Measurements from ENCODE around the gene SHANK1. TPM values are rescaled to one million over a fixed set of nuclear protein-coding genes. Genes with fewer than 3 reads are reported as not detected.
A peak's percentile ranks its signal among the peaks of the same experiment; 100 is the strongest.

SHANK1 gene
- total and polyA plus RNA-seq, 4 experiments from 2014 or later = not detected

GRCh38 chr19:50717891-50718254 is 1.7 kb downstream of the SHANK1 start:
- intact Hi-C loops (cut with micrococcal nuclease) = no loop called here
- H3K4me3 ChIP-seq (ENCODE audit: low read length in 2 of 2) = no peak overlapping the region
- H3K27ac Mint-ChIP-seq = no peak overlapping the region
- DNase-seq = no peak
- ChIA-PET CTCF (ENCODE audit: partially characterized antibody) (no interaction called here), POLR2A (ENCODE audit: partially characterized antibody) (no interaction called here)
- H3K9me3 Mint-ChIP-seq = peaks cover 0 to 4% (median 0%) of the 10 kb centered on the region in 8 donors
- no peaks in the 10 kb centered on the region for H3K4me1 ChIP-seq (ENCODE audit: insufficient read depth, low read length)
- no peak overlapping the region for H3K4me3 Mint-ChIP-seq
- H3K4me1 Mint-ChIP-seq = peaks cover 2 to 33% (median 5%) of the 10 kb centered on the region in 4 donors
- H3K9me3 ChIP-seq (ENCODE audit: control insufficient read depth in 1 of 2, low read length in 2 of 2) = no peaks in the 10 kb centered on the region
- peaks cover 8% of the 10 kb centered on the region for H3K27me3 ChIP-seq (ENCODE audit: insufficient read depth, low read length)
- no peaks in the 10 kb centered on the region for H3K36me3 ChIP-seq (ENCODE audit: insufficient read depth, low read length)
- H3K27ac ChIP-seq (ENCODE audit: low read depth, low read length) = no peak overlapping the region
- peaks cover 39 to 63% of the 10 kb centered on the region in 2 donors for H3K27me3 Mint-ChIP-seq
- H3K36me3 Mint-ChIP-seq = peaks cover 0 to 2% of the 10 kb centered on the region in 2 donors

- Histone ChIP-seq H3K27me3 (ENCODE audit: insufficient read depth, low read length) (peaks cover 8% of the 10 kb centered on the region), H3K4me3 (ENCODE audit: low read length in 2 of 2) (no peak overlapping the region), H3K36me3 (ENCODE audit: insufficient read depth, low read length) (no peaks in the 10 kb centered on the region), H3K4me1 (ENCODE audit: insufficient read depth, low read length) (no peaks in the 10 kb centered on the region), H3K27ac (ENCODE audit: low read depth, low read length) (no peak overlapping the region), H3K9me3 (ENCODE audit: control insufficient read depth in 1 of 2, low read length in 2 of 2) (no peaks in the 10 kb centered on the region)
- Mint-ChIP-seq H3K27ac (no peak overlapping the region), H3K4me1 (peaks cover 2 to 33% (median 5%) of the 10 kb centered on the region in 4 donors), H3K9me3 (peaks cover 0 to 4% (median 0%) of the 10 kb centered on the region in 8 donors), H3K4me3 (peak overlapping the region in 3 of 8 donors; percentile 25 to 30 (median 29)), H3K36me3 (no peaks in the 10 kb centered on the region), H3K27me3 (peaks cover 37 to 61% of the 10 kb centered on the region in 2 donors)
- ChIA-PET POLR2A (ENCODE audit: partially characterized antibody) (no interaction called here), CTCF (ENCODE audit: partially characterized antibody) (no interaction called here)
- intact Hi-C loops (cut with micrococcal nuclease) = no loop called here
- DNase-seq = no peak
These were observed 2.4 kb downstream of the SHANK1 start for GRCh38 chr19:50717026-50717723.

GRCh38 chr19:50716178-50717025 is 3.2 kb downstream of the SHANK1 start:
- Histone ChIP-seq H3K4me3 (ENCODE audit: low read length in 2 of 2) (no peak overlapping the region), H3K36me3 (ENCODE audit: insufficient read depth, low read length) (no peaks in the 10 kb centered on the region), H3K9me3 (ENCODE audit: control insufficient read depth in 1 of 2, low read length in 2 of 2) (no peaks in the 10 kb centered on the region), H3K4me1 (ENCODE audit: insufficient read depth, low read length) (no peaks in the 10 kb centered on the region), H3K27me3 (ENCODE audit: insufficient read depth, low read length) (peaks cover 8% of the 10 kb centered on the region), H3K27ac (ENCODE audit: low read depth, low read length) (no peak overlapping the region)
- H3K4me3 Mint-ChIP-seq = peak overlapping the region in 2 of 8 donors; percentile 42 to 46
- H3K36me3 Mint-ChIP-seq = no peaks in the 10 kb centered on the region
- H3K27me3 Mint-ChIP-seq = peaks cover 31 to 56% of the 10 kb centered on the region in 2 donors
- DNase-seq = no peak
- peaks cover 0 to 4% (median 0%) of the 10 kb centered on the region in 8 donors for H3K9me3 Mint-ChIP-seq
- H3K27ac Mint-ChIP-seq = peak overlapping the region in 1 of 7 donors; percentile 46
- peaks cover 2 to 25% (median 5%) of the 10 kb centered on the region in 4 donors for H3K4me1 Mint-ChIP-seq
- POLR2A ChIA-PET (ENCODE audit: partially characterized antibody) = no interaction called here
- intact Hi-C loops (cut with micrococcal nuclease) = no loop called here
- CTCF ChIA-PET (ENCODE audit: partially characterized antibody) = no interaction called here

- ChIA-PET CTCF (ENCODE audit: partially characterized antibody) (interaction anchor here (1.5 kb wide), 1 partner anchor 70 kb away, joined by 5 read pairs; no protein-coding TSS in a partner anchor), POLR2A (ENCODE audit: partially characterized antibody) (no interaction called here)
- no peak overlapping the region for H3K4me3 Mint-ChIP-seq
- H3K27ac Mint-ChIP-seq = no peak overlapping the region
- H3K27me3 Mint-ChIP-seq = peaks cover 22 to 54% of the 10 kb centered on the region in 2 donors
- H3K27ac ChIP-seq (ENCODE audit: low read depth, low read length) = no peak overlapping the region
- no peak overlapping the region for H3K4me3 ChIP-seq (ENCODE audit: low read length in 2 of 2)
- peaks cover 0 to 11% (median 0%) of the 10 kb centered on the region in 4 donors for H3K4me1 Mint-ChIP-seq
- H3K27me3 ChIP-seq (ENCODE audit: insufficient read depth, low read length) = peaks cover 8% of the 10 kb centered on the region
- DNase-seq = no peak
- no peaks in the 10 kb centered on the region for H3K36me3 Mint-ChIP-seq
- no peaks in the 10 kb centered on the region for H3K4me1 ChIP-seq (ENCODE audit: insufficient read depth, low read length)
- H3K9me3 Mint-ChIP-seq = peaks cover 0 to 7% (median 0%) of the 10 kb centered on the region in 8 donors
- H3K36me3 ChIP-seq (ENCODE audit: insufficient read depth, low read length) = no peaks in the 10 kb centered on the region
- H3K9me3 ChIP-seq (ENCODE audit: control insufficient read depth in 1 of 2, low read length in 2 of 2) = no peaks in the 10 kb centered on the region
- intact Hi-C loops (cut with micrococcal nuclease) = no loop called here
These were observed 5.9 kb downstream of the SHANK1 start for GRCh38 chr19:50713556-50714236.

GRCh38 chr19:50712833-50713232 is 6.8 kb downstream of the SHANK1 start:
- POLR2A ChIA-PET (ENCODE audit: partially characterized antibody) = no interaction called here
- Mint-ChIP-seq H3K27me3 (peaks cover 23 to 56% of the 10 kb centered on the region in 2 donors), H3K27ac (no peak overlapping the region)

GRCh38 chr19:50711805-50712204 is 7.8 kb downstream of the SHANK1 start:
- no peak overlapping the region for H3K27ac ChIP-seq (ENCODE audit: low read depth, low read length)
- POLR2A ChIA-PET (ENCODE audit: partially characterized antibody) = no interaction called here
- H3K27ac Mint-ChIP-seq = no peak overlapping the region
- no peaks in the 10 kb centered on the region for H3K36me3 ChIP-seq (ENCODE audit: insufficient read depth, low read length)
- H3K36me3 Mint-ChIP-seq = no peaks in the 10 kb centered on the region
- peaks cover 0 to 7% (median 0%) of the 10 kb centered on the region in 8 donors for H3K9me3 Mint-ChIP-seq
- intact Hi-C loops (cut with micrococcal nuclease) = no loop called here
- H3K27me3 Mint-ChIP-seq = peaks cover 23 to 55% of the 10 kb centered on the region in 2 donors
- H3K27me3 ChIP-seq (ENCODE audit: insufficient read depth, low read length) = no peaks in the 10 kb centered on the region
- H3K4me3 Mint-ChIP-seq = no peak overlapping the region
- H3K4me1 ChIP-seq (ENCODE audit: insufficient read depth, low read length) = no peaks in the 10 kb centered on the region
- no peaks in the 10 kb centered on the region for H3K9me3 ChIP-seq (ENCODE audit: control insufficient read depth in 1 of 2, low read length in 2 of 2)
- DNase-seq = no peak
- H3K4me3 ChIP-seq (ENCODE audit: low read length in 2 of 2) = no peak overlapping the region
- H3K4me1 Mint-ChIP-seq = peaks cover 0 to 7% (median 0%) of the 10 kb centered on the region in 4 donors
- CTCF ChIA-PET (ENCODE audit: partially characterized antibody) = no interaction called here

More at GRCh38 chr19:50712833-50713232, 6.8 kb downstream of the SHANK1 start:
- Histone ChIP-seq H3K27me3 (ENCODE audit: insufficient read depth, low read length) (peaks cover 8% of the 10 kb centered on the region), H3K4me3 (ENCODE audit: low read length in 2 of 2) (no peak overlapping the region), H3K4me1 (ENCODE audit: insufficient read depth, low read length) (no peaks in the 10 kb centered on the region), H3K36me3 (ENCODE audit: insufficient read depth, low read length) (no peaks in the 10 kb centered on the region), H3K27ac (ENCODE audit: low read depth, low read length) (no peak overlapping the region), H3K9me3 (ENCODE audit: control insufficient read depth in 1 of 2, low read length in 2 of 2) (no peaks in the 10 kb centered on the region)
- CTCF ChIA-PET (ENCODE audit: partially characterized antibody) = interaction anchor here (1.5 kb wide), 1 partner anchor 71 kb away, joined by 5 read pairs; no protein-coding TSS in a partner anchor
- DNase-seq = no peak
- peaks cover 0 to 11% (median 0%) of the 10 kb centered on the region in 4 donors for H3K4me1 Mint-ChIP-seq
- intact Hi-C loops (cut with micrococcal nuclease) = no loop called here
- no peak overlapping the region for H3K4me3 Mint-ChIP-seq
- H3K9me3 Mint-ChIP-seq = peaks cover 0 to 7% (median 0%) of the 10 kb centered on the region in 8 donors
- H3K36me3 Mint-ChIP-seq = no peaks in the 10 kb centered on the region

- no peaks in the 10 kb centered on the region for H3K9me3 ChIP-seq (ENCODE audit: control insufficient read depth in 1 of 2, low read length in 2 of 2)
- H3K4me3 Mint-ChIP-seq = no peak overlapping the region
- H3K4me3 ChIP-seq (ENCODE audit: low read length in 2 of 2) = no peak overlapping the region
- H3K9me3 Mint-ChIP-seq = peaks cover 0 to 9% (median 1%) of the 10 kb centered on the region in 8 donors
- no peaks in the 10 kb centered on the region for H3K36me3 ChIP-seq (ENCODE audit: insufficient read depth, low read length)
- H3K27me3 ChIP-seq (ENCODE audit: insufficient read depth, low read length) = no peaks in the 10 kb centered on the region
- H3K27ac Mint-ChIP-seq = no peak overlapping the region
- no peaks in the 10 kb centered on the region for H3K4me1 ChIP-seq (ENCODE audit: insufficient read depth, low read length)
- intact Hi-C loops (cut with micrococcal nuclease) = no loop called here
- H3K27ac ChIP-seq (ENCODE audit: low read depth, low read length) = no peak overlapping the region
- H3K36me3 Mint-ChIP-seq = no peaks in the 10 kb centered on the region
- POLR2A ChIA-PET (ENCODE audit: partially characterized antibody) = no interaction called here
- no peak for DNase-seq
- H3K27me3 Mint-ChIP-seq = peaks cover 22 to 51% of the 10 kb centered on the region in 2 donors
- CTCF ChIA-PET (ENCODE audit: partially characterized antibody) = interaction anchor here (1.1 kb wide), 1 partner anchor 13 kb away, joined by 4 read pairs; no protein-coding TSS in a partner anchor
- H3K4me1 Mint-ChIP-seq = peaks cover 0 to 6% (median 0%) of the 10 kb centered on the region in 4 donors
These were observed 8.4 kb downstream of the SHANK1 start for GRCh38 chr19:50711196-50711595.

Data from CD4-positive, alpha-beta memory T cell (primary cell).